Prostate gland (tissue), 2 donors: Measurements from ENCODE around the gene SYT12. TPM values are rescaled to one million over a fixed set of nuclear protein-coding genes. Genes with fewer than 3 reads are reported as not detected.

Experiments
- DNase-seq: peaks from one replicate; pipeline ENCODE4 v3.0.0-alpha.2; 2019; ENCODE audit warnings: low spot score
- H3K27ac ChIP-seq, 2 donors: fragments of 200-600 bp; sonication (generic); 2 replicates each; pipeline ENCODE4 v1.5.1; 2017 to 2019
- H3K27me3 ChIP-seq: fragments of 200-600 bp; sonication (generic); replicated peaks from 2 replicates; pipeline ENCODE4 v1.5.1; 2019; ENCODE audit not compliant: insufficient read depth
- H3K36me3 ChIP-seq, 2 donors: fragments of 200-600 bp; sonication (generic); 1 replicate in 1 of 2; 2 replicates in 1 of 2; pipeline versions ENCODE4 v1.5.1 to v1.8.1; 2017 to 2019
- H3K4me1 ChIP-seq: fragments of 200-600 bp; sonication (generic); replicated peaks from 2 replicates; pipeline ENCODE4 v1.5.1; 2019
- H3K4me3 ChIP-seq, 2 donors: fragments of 200-600 bp; sonication (generic); 2 replicates each; pipeline ENCODE4 v1.5.1; 2017 to 2019
- H3K9me3 ChIP-seq: fragments of 200-600 bp; sonication (generic); 2 replicates; pipeline ENCODE4 v1.5.1; 2017
- POLR2A ChIP-seq: fragments of 450-650 bp; IDR thresholded peaks from one replicate; pipeline ENCODE4 v1.6.1; 2016; ENCODE audit warnings: antibody characterized with exemption, mild to moderate bottlenecking
- POLR2AphosphoS5 ChIP-seq: sonication (generic); formaldehyde crosslinking; IDR thresholded peaks from one replicate; pipeline ENCODE4 v1.6.1; 2017; ENCODE audit warnings: antibody characterized with exemption
- WGBS: methylation state at CpG from one replicate; pipeline ENCODE4 v1.1.5; 2018; 5-methylcytosine and 5-hydroxymethylcytosine counted together
- intact Hi-C: fragments of 100-400 bp; cut with DNase I; formaldehyde crosslinking; loops from one replicate; pipeline ENCODE4 v1.14.2; 2022
- total RNA-seq, 2 donors: library from RNA; depleted of rRNA; stranded (reverse); fragments of >200 nt; gene quantifications; one replicate each; pipeline ENCODE4 v1.1.0, GENCODE V29; 2016
- TF ChIP-seq, protein P1 (sequence below), 4 experiments: fragments of 200-600 bp in 2 of 4; fragments of 450-650 bp in 2 of 4; sonication (generic) in 2 of 4; IDR thresholded peaks; 1 replicate in 3 of 4; 2 replicates in 1 of 4; pipeline ENCODE4 v1.5.1; 2016 to 2019; ENCODE audit warnings: antibody characterized with exemption in 4 of 4, mild to moderate bottlenecking in 2 of 4, moderate library complexity in 2 of 4

SYT12 gene
- total RNA-seq, 2 donors from 2014 or later = 2.1 to 3.4 TPM

DNA sequence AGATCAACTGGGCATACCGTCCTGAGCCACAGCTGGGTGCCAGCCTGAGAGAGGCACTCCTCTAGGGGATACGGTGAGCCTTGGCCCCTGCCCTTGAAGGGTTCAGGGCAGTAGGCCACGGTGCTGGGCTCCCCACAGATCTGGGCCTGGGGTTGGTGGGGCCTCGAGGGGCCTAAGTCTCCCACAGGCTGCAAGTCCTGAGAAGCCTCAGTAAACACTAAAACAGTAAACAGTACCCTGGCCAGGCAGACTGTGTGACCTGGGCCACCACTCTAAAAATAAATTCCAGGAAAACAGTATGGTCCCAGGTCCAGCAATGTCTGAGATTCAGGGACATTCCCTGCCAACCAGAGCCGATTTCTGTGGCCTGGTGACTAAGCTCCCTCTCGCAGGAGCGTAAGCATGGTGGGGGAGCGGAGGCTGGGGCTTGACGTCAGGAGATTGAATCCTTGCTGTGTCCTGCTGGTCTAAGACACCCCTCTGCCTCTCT, 31.5 kb downstream of the SYT12 start:
- TF ChIP-seq, protein P1, sequence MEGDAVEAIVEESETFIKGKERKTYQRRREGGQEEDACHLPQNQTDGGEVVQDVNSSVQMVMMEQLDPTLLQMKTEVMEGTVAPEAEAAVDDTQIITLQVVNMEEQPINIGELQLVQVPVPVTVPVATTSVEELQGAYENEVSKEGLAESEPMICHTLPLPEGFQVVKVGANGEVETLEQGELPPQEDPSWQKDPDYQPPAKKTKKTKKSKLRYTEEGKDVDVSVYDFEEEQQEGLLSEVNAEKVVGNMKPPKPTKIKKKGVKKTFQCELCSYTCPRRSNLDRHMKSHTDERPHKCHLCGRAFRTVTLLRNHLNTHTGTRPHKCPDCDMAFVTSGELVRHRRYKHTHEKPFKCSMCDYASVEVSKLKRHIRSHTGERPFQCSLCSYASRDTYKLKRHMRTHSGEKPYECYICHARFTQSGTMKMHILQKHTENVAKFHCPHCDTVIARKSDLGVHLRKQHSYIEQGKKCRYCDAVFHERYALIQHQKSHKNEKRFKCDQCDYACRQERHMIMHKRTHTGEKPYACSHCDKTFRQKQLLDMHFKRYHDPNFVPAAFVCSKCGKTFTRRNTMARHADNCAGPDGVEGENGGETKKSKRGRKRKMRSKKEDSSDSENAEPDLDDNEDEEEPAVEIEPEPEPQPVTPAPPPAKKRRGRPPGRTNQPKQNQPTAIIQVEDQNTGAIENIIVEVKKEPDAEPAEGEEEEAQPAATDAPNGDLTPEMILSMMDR (IDR thresholded peaks at IDR 0.05) = no peak
- no peak for TF ChIP-seq POLR2A
- TF ChIP-seq POLR2AphosphoS5 = no peak
- intact Hi-C loops = no loop called here
- 64% methylated on average over 9 of the region's 9 CpGs for WGBS
- DNase-seq = no peak
- Histone ChIP-seq H3K27ac (no peak overlapping the region), H3K27me3 (no peaks in the 10 kb centered on the region), H3K36me3 (no peaks in the 10 kb centered on the region), H3K4me3 (no peak overlapping the region), H3K9me3 (no peaks in the 10 kb centered on the region), H3K4me1 (peaks cover 12% of the 10 kb centered on the region)

DNA sequence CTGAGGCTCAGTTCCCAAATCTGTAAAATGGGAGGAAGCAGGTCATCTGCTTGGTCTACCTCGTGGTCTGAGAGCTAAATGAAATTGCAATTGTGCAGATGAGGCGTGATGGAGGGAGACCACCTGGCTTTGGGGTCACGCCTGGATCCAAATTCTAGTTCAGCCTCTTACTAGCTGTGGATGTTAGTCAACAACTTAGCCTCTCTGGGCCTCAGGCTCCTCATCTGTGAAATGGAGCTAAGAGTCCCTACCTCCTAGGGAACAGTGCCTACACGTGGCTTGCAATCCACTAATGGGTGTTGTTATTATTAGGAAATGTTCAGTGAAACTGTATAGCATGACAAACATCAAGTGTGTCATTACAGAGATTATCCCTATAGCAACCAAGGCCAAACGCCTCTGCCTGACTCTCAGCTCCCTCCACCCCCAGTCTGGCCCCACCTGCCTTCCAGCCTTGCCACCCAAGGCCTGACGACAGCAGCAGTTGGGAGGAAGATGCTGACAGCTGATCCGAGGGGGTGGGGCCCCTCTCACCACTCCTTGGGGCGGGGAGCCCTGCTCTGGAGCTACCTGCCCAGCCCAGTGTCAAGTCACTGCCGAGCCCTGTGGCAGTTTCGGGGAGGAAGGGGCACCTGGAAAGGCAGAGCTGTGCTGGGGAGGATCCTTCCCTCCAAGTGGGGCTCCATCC, 32.0 kb downstream of the SYT12 start:
- TF ChIP-seq, protein P1 (IDR thresholded peaks at IDR 0.05) = no peak
- TF ChIP-seq POLR2AphosphoS5 (no peak), POLR2A (peak; percentile 35)
- peaks cover 12% of the 10 kb centered on the region for H3K4me1 ChIP-seq
- H3K4me3 ChIP-seq = no peak overlapping the region
- no peaks in the 10 kb centered on the region for H3K36me3 ChIP-seq
- intact Hi-C loops = no loop called here
- no peak overlapping the region for H3K27ac ChIP-seq
- H3K27me3 ChIP-seq = no peaks in the 10 kb centered on the region
- DNase-seq = no peak
- 55% methylated on average over 8 of the region's 10 CpGs for WGBS
- no peaks in the 10 kb centered on the region for H3K9me3 ChIP-seq

DNA sequence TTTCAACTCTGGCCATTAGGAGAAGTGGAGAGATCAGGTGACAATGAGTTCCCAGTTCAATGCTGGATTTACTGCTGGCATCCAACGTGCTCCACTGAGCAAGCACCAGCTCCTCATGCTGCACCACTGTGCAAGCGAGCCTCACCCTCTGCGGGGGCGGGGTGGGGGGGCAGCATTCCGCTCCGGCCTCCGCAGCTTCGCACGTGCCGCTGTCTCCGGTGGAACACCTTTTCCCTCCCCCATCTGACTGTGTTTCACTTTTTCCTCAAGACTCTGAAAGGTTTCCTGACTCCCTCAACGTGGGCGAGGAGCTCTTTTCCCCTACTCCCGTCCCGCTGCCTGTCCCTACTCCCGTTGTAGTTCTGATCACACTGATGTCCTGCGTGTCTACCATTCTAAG, 32.9 kb downstream of the SYT12 start:
- TF ChIP-seq POLR2AphosphoS5 = peak; percentile 9
- no peak for TF ChIP-seq POLR2A
- TF ChIP-seq, protein P1 (IDR thresholded peaks at IDR 0.05) = no peak
- H3K36me3 ChIP-seq = no peaks in the 10 kb centered on the region
- peaks cover 12% of the 10 kb centered on the region for H3K4me1 ChIP-seq
- 12% methylated on average over 17 of the region's 17 CpGs for WGBS
- H3K9me3 ChIP-seq = no peaks in the 10 kb centered on the region
- H3K27me3 ChIP-seq = no peaks in the 10 kb centered on the region
- H3K4me3 ChIP-seq = peak overlapping the region in 1 of 2 donors; percentile 56
- DNase-seq = no peak
- peak overlapping the region; percentile 66 for H3K27ac ChIP-seq
- intact Hi-C loops = no loop called here

DNA sequence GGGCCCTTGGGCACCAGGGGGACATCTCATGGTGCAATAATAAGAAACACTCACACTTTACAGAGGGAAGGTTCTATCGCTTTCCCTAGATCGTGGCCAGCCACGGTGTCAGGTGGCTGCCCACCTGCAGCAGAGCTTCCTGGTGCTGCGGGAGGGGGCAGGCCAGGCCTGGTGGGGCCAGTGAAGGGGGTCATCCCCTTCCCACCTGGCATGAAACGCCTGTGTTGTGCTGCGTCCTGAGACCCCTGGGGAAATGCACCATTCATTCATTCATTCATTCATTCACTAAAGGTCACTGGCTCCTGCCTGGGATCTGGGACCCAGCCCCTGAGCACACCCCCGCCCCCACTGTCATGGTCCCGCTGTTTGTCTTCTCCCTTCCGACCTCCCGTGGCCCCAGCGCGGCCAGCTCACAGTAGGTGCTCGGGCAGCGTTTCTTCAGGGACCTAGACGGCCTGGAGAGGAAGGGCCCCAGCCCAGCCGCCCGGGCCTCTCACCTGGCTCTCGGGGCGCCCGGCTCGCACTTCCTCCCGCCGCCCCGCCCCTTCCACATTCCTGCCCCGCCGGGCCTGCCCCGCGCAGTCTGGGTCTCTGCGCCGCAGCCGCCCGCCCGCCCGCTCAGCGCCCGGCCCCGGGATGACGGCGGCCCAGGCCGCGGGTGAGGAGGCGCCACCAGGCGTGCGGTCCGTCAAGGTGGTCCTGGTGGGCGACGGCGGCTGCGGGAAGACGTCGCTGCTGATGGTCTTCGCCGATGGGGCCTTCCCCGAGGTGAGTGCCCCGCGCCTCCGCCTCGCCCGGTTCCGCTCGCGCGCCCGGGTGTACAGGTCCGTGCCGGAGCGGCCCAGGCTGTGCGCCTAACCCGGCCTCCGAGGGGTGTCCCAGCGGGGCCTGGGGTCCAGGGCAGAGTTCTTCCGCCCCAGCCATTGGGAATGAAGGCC, 33.6 kb downstream of the SYT12 start, which contains the start of gene RHOD:
Gene RHOD, plus strand, starts transcription at position 581 of the 938 bp plus-strand sequence. Its CDS starts 56 bp downstream, at position 637.
- DNase-seq = peak; percentile 54
- H3K27ac ChIP-seq = peak within 1 kb of the TSS; percentile 66
- H3K4me1 ChIP-seq = peaks cover 12% of the 10 kb centered on the region
- peak within 1 kb of the TSS; percentile 55 to 56 for H3K4me3 ChIP-seq
- H3K36me3 ChIP-seq = no peaks in the 10 kb centered on the region
- WGBS = 7% methylated on average over 28 of the region's 72 CpGs
- H3K27me3 ChIP-seq = no peaks in the 10 kb centered on the region
- TF ChIP-seq, protein P1 (IDR thresholded peaks at IDR 0.05) = no peak
- TF ChIP-seq POLR2AphosphoS5 = no peak
- peak; percentile 53 for TF ChIP-seq POLR2A
- H3K9me3 ChIP-seq = no peaks in the 10 kb centered on the region
- intact Hi-C loops = no loop called here
